Measurements from ENCODE around the gene SMPD2. TPM values are rescaled to one million over a fixed set of nuclear protein-coding genes. Genes with fewer than 3 reads are reported as not detected.

The SMPD2 gene
- total and polyA plus RNA-seq, 9 of the 15 experiments (the other 6 are each of a cell fraction or from before 2014, with no cell fraction given) = 0.13 to 21.8 (median 18.3) TPM

- POLR2A ChIA-PET = interaction anchor here (1.4 to 1.7 kb wide), 2 partner anchors 10 to 88 kb away, joined by 3 to 5 read pairs; no protein-coding TSS in a partner anchor
- Histone ChIP-seq H3K36me3 (ENCODE audit: control insufficient read depth, insufficient read depth, low read length) (peaks cover 96% of the 10 kb centered on the region), H3K9me1 (ENCODE audit: control insufficient read depth, insufficient read depth, low read length) (peaks cover 3% of the 10 kb centered on the region), H3K27me3 (ENCODE audit: control insufficient read depth in 2 of 2, insufficient read depth in 2 of 2, low read length in 2 of 2) (no peaks in the 10 kb centered on the region), H4K20me1 (replicated peaks; ENCODE audit: control insufficient read depth, insufficient read depth, low read length) (0 out of 2 replicates have a peak, but pooled peaks cover 3% of the 10 kb centered on the region), H3K4me1 (replicated peaks in 1 of 2; ENCODE audit: control insufficient read depth in 2 of 2, insufficient read depth in 2 of 2, low read length in 2 of 2) (peaks cover 1 to 4% of the 10 kb centered on the region in 2 experiments; a peak in 2 of 5 replicates), H2AFZ (ENCODE audit: low read depth, low read length) (no peak overlapping the region), H3K4me2 (ENCODE audit: insufficient read depth, low read length) (no peak overlapping the region), H3K4me3 (no peak overlapping the region), H3K9ac (ENCODE audit: insufficient read depth in 1 of 2, low read depth in 2 of 2, low read length in 2 of 2) (no peak overlapping the region), H3K27ac (ENCODE audit: extremely low read depth, low read depth, low read length) (no peak overlapping the region), H3K79me2 (ENCODE audit: control insufficient read depth, insufficient read depth, low read length) (peaks cover 12% of the 10 kb centered on the region), H3K9me3 (replicated peaks; ENCODE audit: control insufficient read depth, insufficient read depth, low read depth, low read length) (no peaks in the 10 kb centered on the region)
- WGBS (ENCODE audit: insufficient coverage, low coverage, missing lambda C conversion rate) = 94% methylated on average over 8 of the region's 9 CpGs
- no peak for ATAC-seq
- CTCF ChIA-PET (ENCODE audit: low intra/inter-chr PET ratio) = no interaction called here
- in situ Hi-C loops (cut with MboI) = no loop called here
- no peak for DNase-seq (ENCODE audit: extremely low read depth in 1 of 4, low spot score in 3 of 4)
- FAIRE-seq = peak; percentile 55
- intact Hi-C loops (cut with micrococcal nuclease) = no loop called here
- BruUV-seq (replicated peaks) = no TSS peak
- TF ChIP-seq PCBP2 (IDR thresholded peaks at IDR 0.05; ENCODE audit: low read depth, low read length, poor library complexity, severe bottlenecking) = no peak
- TF ChIP-seq NONO (IDR thresholded peaks at IDR 0.05; ENCODE audit: low read depth in 2 of 2, low read length in 1 of 2) = no peak
- no peak for TF ChIP-seq PHF20 (IDR thresholded peaks at IDR 0.05; ENCODE audit: partially characterized antibody)
- TF ChIP-seq MAZ (CRISPR knock-in tag; conservative IDR thresholded peaks at IDR 0.05 in 1 of 2, IDR thresholded peaks at IDR 0.05 in 1 of 2) = no peak
- TF ChIP-seq, protein P1, sequence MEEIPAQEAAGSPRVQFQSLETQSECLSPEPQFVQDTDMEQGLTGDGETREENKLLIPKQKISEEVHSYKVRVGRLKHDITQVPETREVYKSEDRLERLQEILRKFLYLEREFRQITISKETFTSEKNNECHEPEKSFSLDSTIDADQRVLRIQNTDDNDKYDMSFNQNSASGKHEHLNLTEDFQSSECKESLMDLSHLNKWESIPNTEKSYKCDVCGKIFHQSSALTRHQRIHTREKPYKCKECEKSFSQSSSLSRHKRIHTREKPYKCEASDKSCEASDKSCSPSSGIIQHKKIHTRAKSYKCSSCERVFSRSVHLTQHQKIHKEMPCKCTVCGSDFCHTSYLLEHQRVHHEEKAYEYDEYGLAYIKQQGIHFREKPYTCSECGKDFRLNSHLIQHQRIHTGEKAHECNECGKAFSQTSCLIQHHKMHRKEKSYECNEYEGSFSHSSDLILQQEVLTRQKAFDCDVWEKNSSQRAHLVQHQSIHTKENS (CRISPR knock-in tag; IDR thresholded peaks at IDR 0.05) = no peak
- no peak for TF ChIP-seq NFE2 (IDR thresholded peaks at IDR 0.05; ENCODE audit: low read depth)
- TF ChIP-seq KLF1 (tag; IDR thresholded peaks at IDR 0.05) = no peak
- no peak for TF ChIP-seq MLLT1 (IDR thresholded peaks at IDR 0.05)
- no peak for TF ChIP-seq ARID2 (IDR thresholded peaks at IDR 0.05)
- TF ChIP-seq, protein P2, sequence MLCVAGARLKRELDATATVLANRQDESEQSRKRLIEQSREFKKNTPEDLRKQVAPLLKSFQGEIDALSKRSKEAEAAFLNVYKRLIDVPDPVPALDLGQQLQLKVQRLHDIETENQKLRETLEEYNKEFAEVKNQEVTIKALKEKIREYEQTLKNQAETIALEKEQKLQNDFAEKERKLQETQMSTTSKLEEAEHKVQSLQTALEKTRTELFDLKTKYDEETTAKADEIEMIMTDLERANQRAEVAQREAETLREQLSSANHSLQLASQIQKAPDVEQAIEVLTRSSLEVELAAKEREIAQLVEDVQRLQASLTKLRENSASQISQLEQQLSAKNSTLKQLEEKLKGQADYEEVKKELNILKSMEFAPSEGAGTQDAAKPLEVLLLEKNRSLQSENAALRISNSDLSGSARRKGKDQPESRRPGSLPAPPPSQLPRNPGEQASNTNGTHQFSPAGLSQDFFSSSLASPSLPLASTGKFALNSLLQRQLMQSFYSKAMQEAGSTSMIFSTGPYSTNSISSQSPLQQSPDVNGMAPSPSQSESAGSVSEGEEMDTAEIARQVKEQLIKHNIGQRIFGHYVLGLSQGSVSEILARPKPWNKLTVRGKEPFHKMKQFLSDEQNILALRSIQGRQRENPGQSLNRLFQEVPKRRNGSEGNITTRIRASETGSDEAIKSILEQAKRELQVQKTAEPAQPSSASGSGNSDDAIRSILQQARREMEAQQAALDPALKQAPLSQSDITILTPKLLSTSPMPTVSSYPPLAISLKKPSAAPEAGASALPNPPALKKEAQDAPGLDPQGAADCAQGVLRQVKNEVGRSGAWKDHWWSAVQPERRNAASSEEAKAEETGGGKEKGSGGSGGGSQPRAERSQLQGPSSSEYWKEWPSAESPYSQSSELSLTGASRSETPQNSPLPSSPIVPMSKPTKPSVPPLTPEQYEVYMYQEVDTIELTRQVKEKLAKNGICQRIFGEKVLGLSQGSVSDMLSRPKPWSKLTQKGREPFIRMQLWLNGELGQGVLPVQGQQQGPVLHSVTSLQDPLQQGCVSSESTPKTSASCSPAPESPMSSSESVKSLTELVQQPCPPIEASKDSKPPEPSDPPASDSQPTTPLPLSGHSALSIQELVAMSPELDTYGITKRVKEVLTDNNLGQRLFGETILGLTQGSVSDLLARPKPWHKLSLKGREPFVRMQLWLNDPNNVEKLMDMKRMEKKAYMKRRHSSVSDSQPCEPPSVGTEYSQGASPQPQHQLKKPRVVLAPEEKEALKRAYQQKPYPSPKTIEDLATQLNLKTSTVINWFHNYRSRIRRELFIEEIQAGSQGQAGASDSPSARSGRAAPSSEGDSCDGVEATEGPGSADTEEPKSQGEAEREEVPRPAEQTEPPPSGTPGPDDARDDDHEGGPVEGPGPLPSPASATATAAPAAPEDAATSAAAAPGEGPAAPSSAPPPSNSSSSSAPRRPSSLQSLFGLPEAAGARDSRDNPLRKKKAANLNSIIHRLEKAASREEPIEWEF (CRISPR knock-in tag; IDR thresholded peaks at IDR 0.05) = no peak
- TF ChIP-seq BRF1 (IDR thresholded peaks at IDR 0.05; ENCODE audit: borderline replicate concordance, extremely low read depth, insufficient read length) = no peak
- no peak for TF ChIP-seq ZNF699 (CRISPR knock-in tag; IDR thresholded peaks at IDR 0.05; ENCODE audit: insufficient replicate concordance)
- TF ChIP-seq SREBF2 (CRISPR knock-in tag; IDR thresholded peaks at IDR 0.05) = no peak
Observed at GRCh38 chr6:109472132-109472995, 31.8 kb downstream of the SMPD2 start.
